GM20000 (cell line): ENCODE data around the gene SUV39H2.
"Not testable (repeated sequence)": the region's sequence is repeated elsewhere in the genome, so short reads cannot be mapped to it uniquely, and the experiment has no call there.

Experiments
- DNase-seq: peaks from one replicate; pipeline ENCODE4 v3.0.0; 2012; ENCODE audit warnings: low spot score
- TF ChIP-seq, protein P1 (sequence below): IDR thresholded peaks from 2 replicates; pipeline ENCODE4 v1.5.1; 2012; ENCODE audit warnings: mild to moderate bottlenecking, control low read depth; ENCODE audit errors: extremely low read depth, missing control alignments

Gene SUV39H2

DNA sequence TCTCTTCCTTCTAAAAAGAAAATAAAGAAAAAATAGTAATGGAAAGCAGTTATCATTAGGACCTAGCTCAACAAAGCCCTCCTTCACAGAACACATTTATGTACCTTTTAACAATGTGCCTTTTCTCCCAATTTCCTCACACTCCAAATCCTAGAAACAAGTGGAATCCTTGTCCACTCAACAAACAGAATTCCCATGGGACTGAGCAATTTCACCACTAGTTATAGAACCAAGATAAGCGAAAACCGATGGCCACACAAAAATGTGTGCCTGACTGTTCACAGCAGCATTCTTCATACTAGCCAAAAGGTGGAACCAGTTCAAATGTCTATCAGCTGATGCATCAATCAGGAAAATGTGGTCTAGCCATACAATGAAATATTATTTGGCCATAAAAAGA, 57.9 kb downstream of the SUV39H2 start:
- DNase-seq, result no peak
- TF ChIP-seq, protein P1, sequence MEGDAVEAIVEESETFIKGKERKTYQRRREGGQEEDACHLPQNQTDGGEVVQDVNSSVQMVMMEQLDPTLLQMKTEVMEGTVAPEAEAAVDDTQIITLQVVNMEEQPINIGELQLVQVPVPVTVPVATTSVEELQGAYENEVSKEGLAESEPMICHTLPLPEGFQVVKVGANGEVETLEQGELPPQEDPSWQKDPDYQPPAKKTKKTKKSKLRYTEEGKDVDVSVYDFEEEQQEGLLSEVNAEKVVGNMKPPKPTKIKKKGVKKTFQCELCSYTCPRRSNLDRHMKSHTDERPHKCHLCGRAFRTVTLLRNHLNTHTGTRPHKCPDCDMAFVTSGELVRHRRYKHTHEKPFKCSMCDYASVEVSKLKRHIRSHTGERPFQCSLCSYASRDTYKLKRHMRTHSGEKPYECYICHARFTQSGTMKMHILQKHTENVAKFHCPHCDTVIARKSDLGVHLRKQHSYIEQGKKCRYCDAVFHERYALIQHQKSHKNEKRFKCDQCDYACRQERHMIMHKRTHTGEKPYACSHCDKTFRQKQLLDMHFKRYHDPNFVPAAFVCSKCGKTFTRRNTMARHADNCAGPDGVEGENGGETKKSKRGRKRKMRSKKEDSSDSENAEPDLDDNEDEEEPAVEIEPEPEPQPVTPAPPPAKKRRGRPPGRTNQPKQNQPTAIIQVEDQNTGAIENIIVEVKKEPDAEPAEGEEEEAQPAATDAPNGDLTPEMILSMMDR, result no peak

DNA sequence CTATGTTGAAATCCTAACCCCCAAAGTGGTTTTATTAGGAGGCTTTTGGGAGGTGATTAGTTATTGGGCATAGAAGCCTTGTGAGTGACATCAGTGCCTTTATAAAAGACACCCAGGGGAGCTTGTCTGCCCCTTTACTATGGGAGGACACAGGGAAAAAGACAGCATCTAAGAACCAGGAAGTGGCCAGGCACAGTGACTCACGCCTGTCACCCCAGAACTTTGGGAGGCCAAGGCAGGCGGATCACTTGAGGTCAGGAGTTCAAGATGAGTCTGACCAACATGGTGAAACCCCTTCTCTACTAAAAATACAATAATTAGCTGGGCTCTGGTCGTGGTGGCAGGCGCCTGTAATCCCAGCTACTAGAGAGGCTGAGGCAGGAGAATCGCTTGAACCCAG, 60.3 kb downstream of the SUV39H2 start:
- DNase-seq, result not testable (repeated sequence)

DNA sequence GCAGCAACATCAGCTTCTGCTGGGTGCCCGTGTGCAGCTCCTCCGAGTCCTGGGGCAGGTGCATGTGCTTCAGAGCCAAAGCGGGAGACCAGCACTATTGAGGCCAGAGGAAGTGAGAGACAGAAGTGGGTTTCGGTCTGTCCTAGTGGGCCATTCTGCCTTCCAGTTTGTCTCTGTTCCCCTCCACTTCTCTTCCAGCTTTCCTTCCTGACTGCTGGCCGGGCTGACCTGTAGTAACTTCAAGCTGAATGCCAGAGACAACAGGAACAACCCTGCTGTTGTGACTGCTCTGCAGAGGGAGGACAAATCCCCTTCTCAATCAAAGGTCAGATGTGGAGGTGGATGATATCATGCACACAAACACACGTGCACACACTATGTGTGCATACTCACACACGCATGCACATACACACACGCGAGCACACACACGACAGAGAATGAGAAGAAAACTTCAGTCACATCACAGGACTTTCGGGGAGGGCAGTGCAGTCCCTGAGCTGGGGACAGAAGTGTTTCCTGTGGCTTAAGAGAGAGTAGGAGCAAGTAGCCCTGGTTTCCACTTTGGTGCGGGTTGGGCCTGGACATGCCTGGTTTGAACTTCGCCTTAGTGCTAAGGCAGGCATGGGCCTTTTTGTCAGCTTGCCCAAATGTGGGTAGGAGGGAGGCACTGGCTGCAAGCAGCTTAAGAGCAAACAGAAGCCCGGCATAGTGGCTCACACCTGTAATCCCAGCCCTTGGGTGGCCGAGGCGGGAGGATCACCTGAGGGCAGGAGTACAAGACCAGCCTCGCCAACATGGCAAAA, 63.7 kb downstream of the SUV39H2 start:
- DNase-seq, result not testable (repeated sequence)

DNA sequence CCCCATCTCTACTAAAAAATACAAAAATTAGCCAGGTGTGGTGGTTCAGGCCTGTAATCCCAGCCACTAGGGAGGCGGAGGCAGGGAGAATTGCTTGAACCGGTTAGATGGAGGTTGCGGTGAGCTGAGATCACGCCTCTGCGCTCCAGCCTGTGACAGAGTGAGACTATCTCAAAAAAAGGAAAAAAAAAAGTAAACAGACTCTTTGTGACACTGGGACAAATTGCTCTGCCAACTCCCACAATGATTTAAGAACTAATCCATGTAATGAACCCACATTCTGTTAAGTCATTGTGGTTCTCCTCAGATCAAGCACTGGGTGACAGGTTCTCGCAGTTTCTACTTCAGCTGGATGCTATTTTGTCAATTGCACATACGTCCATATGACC, 64.3 kb downstream of the SUV39H2 start:
- not testable (repeated sequence) for DNase-seq

DNA sequence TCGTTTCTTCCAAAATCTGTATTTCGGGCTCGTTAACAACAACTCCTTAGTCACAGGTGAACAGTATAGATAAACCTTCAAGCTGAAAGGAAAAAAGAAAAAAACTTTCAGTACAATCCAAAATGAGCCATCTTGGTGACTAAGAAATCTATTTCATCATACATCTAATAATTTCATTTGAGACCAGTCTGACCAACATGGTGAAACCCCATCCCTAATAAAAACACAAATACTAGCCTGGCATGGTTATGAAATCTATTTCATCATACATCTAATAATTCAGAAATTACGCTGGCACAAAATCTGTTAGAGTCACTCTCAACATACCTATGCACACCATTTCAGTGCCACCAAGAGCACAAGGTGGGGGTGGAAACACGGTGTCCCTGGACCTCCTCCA, 66.4 kb downstream of the SUV39H2 start:
- no peak for DNase-seq
- TF ChIP-seq, protein P1, result no peak

DNA sequence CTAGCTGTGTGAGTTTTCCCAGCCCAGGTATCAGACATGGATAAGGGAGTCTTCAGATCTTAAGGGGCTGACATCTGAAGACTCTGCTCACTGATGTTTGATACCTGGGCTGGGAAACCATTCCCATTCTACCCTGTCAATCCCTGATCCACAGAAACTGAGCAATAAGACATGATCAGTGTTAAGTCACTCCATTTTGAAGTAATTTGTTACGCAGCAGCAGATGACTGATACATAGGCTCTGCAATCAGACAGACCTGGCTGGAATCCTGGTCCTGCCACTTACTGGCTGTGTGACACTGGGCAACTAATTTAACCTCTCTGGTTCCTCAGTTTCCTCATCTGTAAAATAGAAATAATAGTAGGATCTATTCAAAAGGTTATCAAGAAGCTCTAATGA, 68.6 kb downstream of the SUV39H2 start:
- TF ChIP-seq, protein P1, result no peak
- no peak for DNase-seq

DNA sequence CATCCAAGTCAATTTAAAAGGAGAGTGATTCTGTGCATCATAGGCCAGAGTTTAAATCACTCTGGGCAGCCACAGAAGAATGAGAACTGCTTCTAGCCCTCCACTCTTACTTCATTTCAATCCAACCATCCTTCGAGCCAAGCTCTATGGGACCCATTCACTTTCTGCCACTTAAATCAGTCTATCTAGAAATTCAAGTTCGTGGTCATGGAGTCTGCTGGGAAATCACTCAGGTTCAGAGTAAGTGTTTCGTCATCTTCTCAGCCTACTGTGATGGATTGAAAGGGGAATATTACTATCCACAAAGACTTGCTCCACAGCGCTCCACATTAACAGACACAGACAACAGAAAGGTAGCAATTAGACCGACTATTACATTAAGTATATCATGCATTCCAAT, 70.6 kb downstream of the SUV39H2 start:
- TF ChIP-seq, protein P1, result no peak
- DNase-seq, result no peak

DNA sequence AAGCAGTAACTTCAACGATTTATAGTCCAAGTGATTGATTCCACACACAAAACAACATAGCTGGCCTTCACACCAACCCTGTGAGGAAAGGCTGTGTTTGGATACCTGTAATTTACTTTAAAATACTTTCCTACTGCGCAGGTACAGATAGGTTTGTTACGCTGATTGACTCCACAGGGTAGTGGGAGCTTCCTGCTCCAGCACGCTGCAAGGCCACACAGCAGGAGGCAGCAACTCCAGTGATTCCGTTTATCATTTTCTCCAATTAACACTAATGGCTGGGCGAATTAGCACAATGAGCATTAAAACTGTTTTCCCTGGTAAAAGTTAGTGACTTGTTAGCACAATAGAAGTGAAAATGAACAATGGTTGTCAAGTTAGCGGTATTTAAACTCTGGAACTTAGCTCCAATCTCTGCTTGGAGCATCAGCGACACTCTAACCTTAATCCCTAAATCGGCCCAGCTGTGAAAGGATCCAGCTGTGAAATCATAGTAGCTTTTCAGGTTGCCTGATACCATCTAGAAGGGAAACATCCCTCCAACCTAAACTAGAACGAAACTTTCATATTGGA, 74.3 kb downstream of the SUV39H2 start:
- no peak for DNase-seq
- TF ChIP-seq, protein P1, result no peak

DNA sequence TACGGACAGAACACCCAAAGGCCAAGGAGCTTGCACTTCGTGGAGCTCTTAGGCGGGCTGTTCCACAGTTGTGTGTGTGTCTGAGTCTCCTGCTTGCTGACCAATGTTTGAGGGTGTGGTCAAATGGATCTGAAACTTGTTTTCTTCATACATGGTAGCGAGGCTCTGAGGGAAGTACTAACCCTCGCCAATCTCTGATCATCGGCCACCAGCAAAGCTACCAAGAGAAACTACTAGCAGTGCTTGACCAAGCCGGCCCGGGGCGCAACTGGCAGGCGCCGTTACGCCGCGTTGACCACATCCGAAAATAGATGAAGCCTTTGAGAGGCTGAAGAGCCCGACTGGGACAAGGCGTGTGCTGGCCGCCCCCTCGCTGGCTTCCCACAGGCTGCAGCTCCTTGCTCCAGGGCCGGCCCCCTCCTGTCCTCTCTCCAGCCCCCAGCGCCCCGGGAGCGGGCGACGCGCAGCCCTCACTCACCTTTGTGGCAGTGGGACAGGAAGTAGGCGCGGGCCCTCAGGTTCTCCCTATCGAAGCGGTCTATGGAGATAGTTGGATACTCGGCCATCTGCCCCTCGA, 74.8 kb downstream of the SUV39H2 start:
- DNase-seq, result peak; percentile 41
- TF ChIP-seq, protein P1, result no peak
